CD4-positive, alpha-beta T cell (primary cell): ENCODE measurements around the gene PICALM. TPM values are rescaled to one million over a fixed set of nuclear protein-coding genes. Genes with fewer than 3 reads are reported as not detected.
A peak's percentile ranks its signal among the peaks of the same experiment; 100 is the strongest.

Source experiments
- ATAC-seq: fragments of 200-7000 bp; cut with Tn5 transposase; one replicate; pipeline ENCODE4 v1.10.0; 2022; ENCODE audit warnings: mild to moderate bottlenecking; ENCODE audit not compliant: poor library complexity
- CTCF ChIA-PET: fragments of 350-600 bp; sonication (Branson Sonifier 250); formaldehyde crosslinking; loops from one replicate; lab custom pipeline; 2021; ENCODE audit warnings: antibody characterized with exemption, inconsistent platforms; lab: Charles Lee
- POLR2A ChIA-PET: fragments of 350-600 bp; sonication (Branson Sonifier 250); formaldehyde crosslinking; loops from one replicate; lab custom pipeline; 2021; ENCODE audit warnings: antibody characterized with exemption, inconsistent platforms; lab: Charles Lee
- DNase-seq, 14 experiments: peaks; one replicate each; pipeline ENCODE4 v3.0.0-alpha.2; 2013 to 2020; ENCODE audit warnings: mixed read lengths in 2 of 14
- H3K27ac ChIP-seq, 2 donors: one replicate each; pipeline versions ENCODE4 v1.5.1 to v1.7.0; 2013; ENCODE audit warnings: low read length in 2 of 2, low read depth in 1 of 2, mild to moderate bottlenecking in 1 of 2
- H3K27me3 ChIP-seq, 2 experiments: 1 replicate in 1 of 2; 2 replicates in 1 of 2; pipeline versions ENCODE4 v1.6.1 to v1.7.0; 2013; ENCODE audit warnings: low read length in 2 of 2, control low read depth in 1 of 2, mild to moderate bottlenecking in 1 of 2, moderate library complexity in 1 of 2; ENCODE audit not compliant: insufficient read depth in 2 of 2, control insufficient read depth in 1 of 2
- H3K36me3 ChIP-seq: one replicate; pipeline ENCODE4 v1.6.1; 2013; ENCODE audit warnings: low read length, control low read depth; ENCODE audit not compliant: insufficient read depth
- H3K4me1 ChIP-seq: one replicate; pipeline ENCODE4 v1.6.1; 2013; ENCODE audit warnings: low read length, control low read depth; ENCODE audit not compliant: insufficient read depth
- H3K4me3 ChIP-seq: one replicate; pipeline ENCODE4 v1.5.1; 2013; ENCODE audit warnings: mild to moderate bottlenecking, low read length, moderate library complexity
- H3K9me3 ChIP-seq, 2 experiments: 1 replicate in 1 of 2; 2 replicates in 1 of 2; pipeline versions ENCODE4 v1.6.1 to v1.7.0; 2013; ENCODE audit warnings: low read length in 2 of 2, mild to moderate bottlenecking in 2 of 2, control low read depth in 1 of 2, moderate library complexity in 1 of 2; ENCODE audit not compliant: control insufficient read depth in 1 of 2, insufficient read depth in 1 of 2
- H3K27ac Mint-ChIP-seq: one replicate; pipeline ENCODE4 v1.8.0; 2020; ENCODE audit warnings: mixed read lengths
- H3K27me3 Mint-ChIP-seq: one replicate; pipeline ENCODE4 v1.8.0; 2021; ENCODE audit warnings: mixed read lengths
- H3K36me3 Mint-ChIP-seq: one replicate; pipeline ENCODE4 v1.8.0; 2021; ENCODE audit warnings: low read depth, mixed read lengths
- H3K4me1 Mint-ChIP-seq: one replicate; pipeline ENCODE4 v1.8.0; 2021; ENCODE audit warnings: low read depth, mixed read lengths
- H3K4me3 Mint-ChIP-seq: one replicate; pipeline ENCODE4 v1.8.0; 2020; ENCODE audit warnings: mild to moderate bottlenecking, mixed read lengths
- H3K9me3 Mint-ChIP-seq: one replicate; pipeline ENCODE4 v1.8.0; 2020; ENCODE audit warnings: mixed read lengths
- CTCF ChIP-seq: fragments of 200-600 bp; IDR thresholded peaks from one replicate; pipeline ENCODE4 v1.8.0; 2022; ENCODE audit warnings: antibody characterized with exemption, mild to moderate bottlenecking
- intact Hi-C, 2 experiments: fragments of 100-400 bp; cut with DNase I in 1 of 2; cut with micrococcal nuclease in 1 of 2; formaldehyde crosslinking; loops; one replicate each; pipeline versions ENCODE4 v1.15.1 to v1.9.0; 2023 to 2025; cut with DNase I, micrococcal nuclease
- total RNA-seq, 174 experiments: library from RNA in 2 of 174; stranded (reverse) in 2 of 174; gene quantifications; one replicate each; pipeline ENCODE4 v1.2.3 and lab custom pipeline; 2021 to 2026

Gene PICALM
- total RNA-seq, 2 experiments from 2014 or later = 73.3 to 77.3 TPM

- no peaks in the 10 kb centered on the region for H3K27me3 Mint-ChIP-seq
- Histone ChIP-seq H3K27ac (no peak overlapping the region), H3K36me3 (no peaks in the 10 kb centered on the region), H3K4me1 (peaks cover 32% of the 10 kb centered on the region), H3K27me3 (no peaks in the 10 kb centered on the region), H3K9me3 (no peaks in the 10 kb centered on the region), H3K4me3 (no peak overlapping the region)
- H3K9me3 Mint-ChIP-seq = no peaks in the 10 kb centered on the region
- no peak for DNase-seq
- peaks cover 91% of the 10 kb centered on the region for H3K4me1 Mint-ChIP-seq
- intact Hi-C loops = loop anchor here (2.0 to 10.0 kb wide), 3 partner anchors 15 to 191 kb away; partner anchors contain the start of gene CCDC83 (in 1 of the 2)
- ChIA-PET CTCF (no interaction called here), POLR2A (interaction anchor here (1.0 to 1.3 kb wide), 2 partner anchors 82 to 147 kb away, joined by 3 read pairs; no protein-coding TSS in a partner anchor)
- peak overlapping the region; percentile 26 for H3K4me3 Mint-ChIP-seq
- H3K27ac Mint-ChIP-seq = peak overlapping the region; percentile 78
- no peaks in the 10 kb centered on the region for H3K36me3 Mint-ChIP-seq
- TF ChIP-seq CTCF = no peak
- no peak for ATAC-seq
Measured at GRCh38 chr11:86046116-86046515, 22.8 kb downstream of the PICALM start.

DNA sequence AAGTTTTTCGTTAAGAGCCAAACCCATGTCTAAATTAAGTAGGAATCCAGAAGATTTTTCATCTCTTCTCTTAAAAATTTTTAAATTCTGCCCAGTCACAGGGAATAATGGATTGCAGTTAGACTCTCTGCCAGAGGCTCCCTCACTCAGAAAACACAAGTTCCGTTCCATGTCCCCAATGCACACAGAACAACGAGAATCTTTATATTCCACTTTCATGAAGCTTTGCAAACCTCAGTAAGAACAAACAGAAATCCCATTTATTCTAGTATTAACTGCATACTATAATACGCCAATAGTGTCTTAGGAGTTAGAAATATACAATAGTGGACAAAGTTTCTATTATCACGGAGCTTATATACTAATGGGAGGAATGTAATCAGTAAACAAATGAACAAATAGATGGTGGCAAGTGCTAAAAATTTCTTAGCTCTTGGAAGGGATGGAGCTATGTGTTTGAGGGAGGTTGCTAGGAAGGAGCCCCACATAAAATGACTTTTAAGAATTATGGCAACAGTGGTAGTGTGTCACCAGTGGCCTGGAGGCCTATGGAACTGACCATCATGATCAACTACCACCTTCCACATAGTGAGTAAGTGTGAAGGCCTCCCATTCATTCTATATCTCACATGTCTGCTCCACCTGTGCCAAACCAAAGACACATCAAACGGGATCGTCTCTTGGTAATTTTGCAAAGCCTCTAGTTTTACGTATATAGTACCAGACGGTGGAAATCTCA lies 24.9 kb downstream of the PICALM start:
- Mint-ChIP-seq H3K27ac (peak overlapping the region; percentile 16), H3K9me3 (no peaks in the 10 kb centered on the region), H3K27me3 (no peaks in the 10 kb centered on the region), H3K4me3 (peak overlapping the region; percentile 21), H3K4me1 (peaks cover 80% of the 10 kb centered on the region), H3K36me3 (no peaks in the 10 kb centered on the region)
- Histone ChIP-seq H3K9me3 (no peaks in the 10 kb centered on the region), H3K27me3 (no peaks in the 10 kb centered on the region), H3K36me3 (no peaks in the 10 kb centered on the region), H3K4me1 (peaks cover 30% of the 10 kb centered on the region), H3K4me3 (no peak overlapping the region), H3K27ac (no peak overlapping the region)
- ATAC-seq = no peak
- POLR2A ChIA-PET = interaction anchor here (0.8 to 1.2 kb wide), 5 partner anchors 10 to 149 kb away, joined by 3 to 5 read pairs (median 5); partner anchors contain the start of gene PICALM
- intact Hi-C loops = loop anchor here (2.0 to 10.0 kb wide), 6 partner anchors 15 to 248 kb away; partner anchors contain the start of genes PICALM (in 2 of the 2) and CCDC83 (in 1 of the 2)
- no peak for DNase-seq
- CTCF ChIA-PET = interaction anchor here (0.9 to 1.3 kb wide), 2 partner anchors 150 to 189 kb away, joined by 4 read pairs; partner anchors contain the start of gene CCDC83
- no peak for TF ChIP-seq CTCF

- no peaks in the 10 kb centered on the region for H3K9me3 Mint-ChIP-seq
- peak overlapping the region; percentile 27 for H3K27ac Mint-ChIP-seq
- peaks cover 62% of the 10 kb centered on the region for H3K4me1 Mint-ChIP-seq
- peak; percentile 98 for ATAC-seq
- H3K4me3 Mint-ChIP-seq = no peak overlapping the region
- Histone ChIP-seq H3K27me3 (no peaks in the 10 kb centered on the region), H3K36me3 (no peaks in the 10 kb centered on the region), H3K4me1 (peaks cover 16% of the 10 kb centered on the region), H3K4me3 (no peak overlapping the region), H3K27ac (no peak overlapping the region), H3K9me3 (no peaks in the 10 kb centered on the region)
- intact Hi-C loops = loop anchor here (1.0 to 10.0 kb wide), 8 partner anchors 17 to 250 kb away; partner anchors contain the start of genes PICALM (in 2 of the 2) and CCDC83 (in 1 of the 2)
- DNase-seq = peak in 9 of 14 experiments; percentile 11 to 88 (median 34)
- CTCF ChIA-PET = interaction anchor here (0.6 to 3.1 kb wide), 42 partner anchors 9 to 252 kb away, joined by 3 to 57 read pairs (median 4); partner anchors contain the start of genes CCDC83, EED and PICALM
- POLR2A ChIA-PET = interaction anchor here (1.3 to 3.3 kb wide), 4 partner anchors 9 to 160 kb away, joined by 5 to 34 read pairs (median 14); partner anchors contain the start of gene PICALM
- no peaks in the 10 kb centered on the region for H3K27me3 Mint-ChIP-seq
- TF ChIP-seq CTCF = peak; percentile 93
- H3K36me3 Mint-ChIP-seq = peaks cover 4% of the 10 kb centered on the region
Measured at GRCh38 chr11:86041975-86042378, 26.9 kb downstream of the PICALM start.
